Stimulated activated CD4-positive, alpha-beta T cell treated with anti-CD3 and anti-CD28 coated beads, Interleukin-15, amount 100 ng/mL, for 1 hour (primary cell): Measurements from ENCODE around the gene MLLT11.

Experiments used
- DNase-seq, 2 donors: peaks; one replicate each; pipeline ENCODE4 v3.0.0-alpha.2; 2020; ENCODE audit warnings: low read depth in 1 of 2, low spot score in 1 of 2

MLLT11 gene, protein sequence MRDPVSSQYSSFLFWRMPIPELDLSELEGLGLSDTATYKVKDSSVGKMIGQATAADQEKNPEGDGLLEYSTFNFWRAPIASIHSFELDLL

GRCh38 chr1:151060007-151060656 is at the start of gene MLLT11:
TSS of gene MLLT11 (plus strand) at chr1:151060397. CDS start at chr1:151067225, 6,828 bp downstream.
- no peak for DNase-seq

- DNase-seq = no peak
These were observed 48.9 kb upstream of the MLLT11 start for GRCh38 chr1:151011154-151011850.

GRCh38 chr1:151012684-151013471 is 47.3 kb upstream of the MLLT11 start:
- DNase-seq = no peak

GRCh38 chr1:151013518-151013917 is 46.7 kb upstream of the MLLT11 start:
- no peak for DNase-seq

GRCh38 chr1:151024540-151025146 is 35.6 kb upstream of the MLLT11 start:
- peak; percentile 62 to 70 for DNase-seq

- no peak for DNase-seq
These were observed 33.7 kb upstream of the MLLT11 start for GRCh38 chr1:151026460-151026859.

GRCh38 chr1:151032164-151032563 is 28.0 kb upstream of the MLLT11 start:
- DNase-seq = no peak

- DNase-seq = no peak
These were observed 25.0 kb upstream of the MLLT11 start for GRCh38 chr1:151035167-151035566.

DNA sequence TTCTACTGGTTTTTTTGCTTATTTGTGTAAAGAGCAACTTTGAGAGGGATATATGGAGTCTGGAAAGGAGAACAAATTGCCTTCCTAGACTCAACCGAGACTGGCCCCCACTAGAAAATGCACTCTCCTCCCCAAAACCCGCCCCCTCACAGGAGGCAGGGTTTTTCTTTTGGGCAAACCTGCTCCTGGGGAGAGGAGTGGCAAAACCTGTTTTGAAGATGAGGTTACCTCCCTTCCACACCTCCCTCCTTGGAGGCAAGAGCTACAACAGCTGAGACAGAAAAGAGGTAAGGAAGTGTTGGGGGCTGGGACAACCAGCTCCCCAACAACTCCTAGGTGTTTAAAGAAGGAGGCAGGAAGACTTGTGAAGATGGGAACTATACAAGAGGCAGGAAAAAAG is 23.8 kb upstream of the MLLT11 start, which contains the start of gene BNIPL:
BNIPL (plus strand) TSS at position 231 of the 400 bp plus-strand sequence; CDS start at position 371, 140 bp downstream.
- DNase-seq = no peak

DNA sequence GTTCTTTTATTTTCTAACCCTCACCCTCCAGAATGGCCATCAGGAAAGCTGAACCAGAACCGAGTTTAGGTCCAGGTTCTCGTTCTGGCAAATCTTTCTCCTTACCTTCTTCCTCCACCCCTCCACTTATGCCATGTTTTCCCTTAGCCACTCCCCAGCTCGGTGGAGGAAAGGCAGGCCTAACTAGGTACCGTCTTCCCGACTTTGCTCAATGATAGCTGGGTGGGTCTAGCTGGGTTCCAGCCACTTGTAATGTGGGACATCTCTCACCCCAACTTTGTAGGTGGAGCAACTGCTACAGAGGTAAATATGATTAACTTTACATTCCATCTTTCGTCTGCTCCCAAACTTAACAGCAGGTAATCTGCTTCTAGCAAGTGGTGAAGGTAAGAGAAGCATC is 23.2 kb upstream of the MLLT11 start:
- DNase-seq = no peak

GRCh38 chr1:151039521-151039920 is 20.7 kb upstream of the MLLT11 start:
- no peak for DNase-seq

- no peak for DNase-seq
These were observed 17.0 kb upstream of the MLLT11 start for GRCh38 chr1:151043163-151043562.

GRCh38 chr1:151047591-151047924 is 12.6 kb upstream of the MLLT11 start, which contains the start of gene C1orf56:
TSS of gene C1orf56 (plus strand) at chr1:151047751. CDS start at chr1:151047848, 97 bp downstream.
- DNase-seq = peak in 1 of 2 donors; percentile 50

DNA sequence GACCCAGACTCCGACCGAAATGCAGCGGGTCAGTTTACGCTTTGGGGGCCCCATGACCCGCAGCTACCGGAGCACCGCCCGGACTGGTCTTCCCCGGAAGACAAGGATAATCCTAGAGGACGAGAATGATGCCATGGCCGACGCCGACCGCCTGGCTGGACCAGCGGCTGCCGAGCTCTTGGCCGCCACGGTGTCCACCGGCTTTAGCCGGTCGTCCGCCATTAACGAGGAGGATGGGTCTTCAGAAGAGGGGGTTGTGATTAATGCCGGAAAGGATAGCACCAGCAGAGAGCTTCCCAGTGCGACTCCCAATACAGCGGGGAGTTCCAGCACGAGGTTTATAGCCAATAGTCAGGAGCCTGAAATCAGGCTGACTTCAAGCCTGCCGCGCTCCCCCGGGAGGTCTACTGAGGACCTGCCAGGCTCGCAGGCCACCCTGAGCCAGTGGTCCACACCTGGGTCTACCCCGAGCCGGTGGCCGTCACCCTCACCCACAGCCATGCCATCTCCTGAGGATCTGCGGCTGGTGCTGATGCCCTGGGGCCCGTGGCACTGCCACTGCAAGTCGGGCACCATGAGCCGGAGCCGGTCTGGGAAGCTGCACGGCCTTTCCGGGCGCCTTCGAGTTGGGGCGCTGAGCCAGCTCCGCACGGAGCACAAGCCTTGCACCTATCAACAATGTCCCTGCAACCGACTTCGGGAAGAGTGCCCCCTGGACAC is 12.1 kb upstream of the MLLT11 start:
- no peak for DNase-seq

DNA sequence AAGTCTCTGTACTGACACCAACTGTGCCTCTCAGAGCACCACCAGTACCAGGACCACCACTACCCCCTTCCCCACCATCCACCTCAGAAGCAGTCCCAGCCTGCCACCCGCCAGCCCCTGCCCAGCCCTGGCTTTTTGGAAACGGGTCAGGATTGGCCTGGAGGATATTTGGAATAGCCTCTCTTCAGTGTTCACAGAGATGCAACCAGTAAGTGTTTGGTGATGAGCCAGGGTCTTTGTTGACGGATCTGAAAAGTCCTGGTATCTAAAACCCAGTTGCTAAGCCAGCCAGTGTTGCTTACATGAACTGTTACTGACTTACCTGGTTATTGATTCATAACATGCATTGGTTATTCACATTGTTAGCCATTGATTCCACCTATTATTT is 11.6 kb upstream of the MLLT11 start:
- DNase-seq = no peak

DNA sequence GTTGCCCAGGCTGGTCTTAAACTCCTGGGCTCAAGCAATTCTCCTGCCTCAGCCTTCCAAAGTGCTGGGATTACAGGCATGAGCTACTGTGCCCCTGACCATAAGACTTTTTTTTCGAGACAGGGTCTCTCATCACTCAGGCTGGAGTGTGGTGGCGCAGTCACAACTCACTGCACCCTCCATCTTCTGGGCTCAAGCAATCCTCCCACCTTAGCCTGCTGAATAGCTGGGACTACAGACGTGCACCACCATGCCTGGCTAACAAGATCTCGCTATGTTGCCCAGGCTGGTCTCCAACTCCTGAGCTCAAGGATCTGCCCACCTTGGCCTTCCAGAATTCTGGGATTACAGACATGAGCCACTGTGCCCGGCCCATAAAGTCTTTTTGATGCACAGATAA is 10.7 kb upstream of the MLLT11 start:
- DNase-seq = no peak

- no peak for DNase-seq
These were observed 10.0 kb upstream of the MLLT11 start for GRCh38 chr1:151050051-151050688.

- DNase-seq = no peak
These were observed 8.7 kb upstream of the MLLT11 start for GRCh38 chr1:151051356-151052009.

- DNase-seq = no peak
These were observed 5.1 kb upstream of the MLLT11 start for GRCh38 chr1:151054971-151055547.
